Amniotic epithelial cell (primary cell): ENCODE data around the gene TSPAN14.

Experiments
- DNase-seq: peaks from one replicate; pipeline ENCODE4 v3.0.0-alpha.2; 2010; ENCODE audit warnings: low read depth

Gene TSPAN14

DNA sequence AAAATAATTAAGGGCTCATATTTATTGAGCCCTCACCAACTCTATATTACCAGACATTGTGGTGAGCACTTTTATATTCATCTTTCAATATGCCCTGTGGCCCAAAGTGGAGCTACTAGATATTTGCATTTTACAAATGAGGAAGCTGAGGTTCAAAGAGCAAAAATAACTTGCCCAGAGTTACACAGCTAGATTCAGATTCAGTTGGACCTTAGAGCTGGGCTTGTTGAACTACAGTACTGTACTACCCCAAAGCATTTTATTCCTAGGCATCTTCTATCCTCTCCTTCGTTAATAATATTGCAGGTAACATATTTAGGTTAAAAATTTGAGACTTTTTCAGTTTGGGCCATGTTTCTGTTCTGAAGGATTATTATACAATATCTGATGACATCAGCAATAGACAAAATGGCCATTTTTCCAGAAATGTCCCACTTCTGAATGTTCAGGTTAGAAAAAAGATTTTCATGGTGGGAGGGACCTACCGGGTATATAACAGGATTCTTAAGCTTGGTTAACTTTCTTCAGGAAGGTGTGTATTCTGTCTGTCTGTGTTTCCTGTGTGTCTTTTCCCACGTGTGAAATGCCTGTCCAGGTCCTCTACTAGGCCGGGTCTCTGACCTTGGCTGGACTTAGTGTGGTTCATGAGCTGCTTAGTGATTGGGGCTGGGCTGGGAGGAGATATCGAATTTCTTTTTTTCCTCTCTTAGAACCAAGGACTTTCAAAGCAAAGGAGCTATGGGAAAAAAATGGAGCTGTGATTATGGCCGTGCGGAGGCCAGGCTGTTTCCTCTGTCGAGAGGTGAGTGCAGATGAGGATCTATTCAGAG lies 32.2 kb upstream of the TSPAN14 start:
- DNase-seq = no peak

DNA sequence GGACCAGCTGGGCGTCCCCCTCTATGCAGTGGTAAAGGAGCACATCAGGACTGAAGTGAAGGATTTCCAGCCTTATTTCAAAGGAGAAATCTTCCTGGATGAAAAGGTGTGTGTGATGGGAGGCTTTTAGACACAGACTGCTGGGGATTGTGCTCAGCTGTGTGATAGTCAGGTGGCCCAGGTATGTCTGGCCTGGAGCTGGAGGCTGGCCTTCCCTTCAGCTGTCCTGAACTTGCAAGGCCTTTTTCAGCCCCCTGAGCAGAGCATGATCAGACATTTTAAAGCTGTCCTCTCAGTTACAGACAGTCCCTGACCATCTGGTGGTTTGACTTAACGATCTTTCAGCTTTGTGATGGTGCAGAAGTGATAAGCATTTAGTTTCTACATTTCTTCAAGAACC lies 28.2 kb upstream of the TSPAN14 start:
- no peak for DNase-seq

DNA sequence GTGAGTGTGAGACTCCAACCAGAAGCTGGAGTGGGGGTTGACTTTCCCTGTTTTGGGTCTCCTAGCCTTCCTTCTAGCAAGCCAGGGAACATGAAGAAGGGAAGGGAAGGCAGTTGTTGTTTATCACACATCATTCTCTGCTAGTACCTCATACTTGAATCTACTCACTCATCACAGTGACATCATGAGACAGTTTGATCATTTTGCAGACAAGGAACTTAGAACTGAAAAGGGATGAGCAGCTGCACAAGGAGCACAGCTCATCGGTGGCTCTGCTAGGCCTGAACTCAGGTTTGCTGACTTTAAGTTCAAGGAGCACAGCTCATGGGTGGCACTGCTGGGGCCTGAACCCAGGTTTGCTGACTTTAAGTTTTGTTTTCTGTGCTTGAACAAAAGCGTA lies 26.6 kb upstream of the TSPAN14 start:
- no peak for DNase-seq

DNA sequence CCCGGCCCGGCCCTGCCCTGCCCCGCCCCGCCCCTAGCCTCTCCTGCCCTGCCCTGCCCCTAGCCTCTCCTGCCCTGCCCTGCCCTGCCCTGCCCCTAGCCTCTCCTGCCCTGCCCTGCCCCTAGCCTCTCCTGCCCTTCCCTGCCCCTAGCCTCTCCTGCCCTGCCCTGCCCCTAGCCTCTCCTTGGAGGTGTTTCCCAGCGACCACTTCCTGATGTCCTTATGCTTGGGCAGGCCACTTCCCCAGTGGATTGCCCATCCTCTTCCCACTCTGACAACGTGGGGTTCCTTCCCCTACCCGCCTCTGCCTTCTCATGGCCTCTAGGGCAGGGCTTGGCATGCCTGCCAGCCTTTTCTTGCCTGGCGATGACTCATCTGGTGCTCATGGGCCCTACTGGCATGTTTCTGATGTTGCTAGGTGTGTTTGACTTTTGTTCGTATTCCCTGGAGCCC lies 24.6 kb upstream of the TSPAN14 start:
- no peak for DNase-seq

DNA sequence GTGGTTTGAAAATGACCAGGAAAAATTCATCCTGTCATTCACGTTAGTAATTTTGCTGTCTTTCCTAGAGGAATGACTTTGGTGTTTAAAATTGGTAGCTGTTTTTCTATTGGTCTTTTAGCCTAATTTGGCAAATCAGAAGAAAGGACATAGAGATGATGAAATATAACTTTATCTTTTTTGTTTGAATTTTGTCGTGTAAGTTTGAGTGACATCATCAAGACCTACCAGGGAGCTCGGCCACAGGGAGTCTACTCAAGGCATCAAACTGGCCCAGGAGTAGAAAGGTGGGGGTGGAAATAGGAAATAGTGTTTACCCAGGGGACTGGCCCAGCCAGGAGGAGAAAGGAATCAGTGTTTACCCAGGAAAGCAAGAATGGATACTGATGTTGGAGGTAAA lies 21.0 kb upstream of the TSPAN14 start:
- no peak for DNase-seq

DNA sequence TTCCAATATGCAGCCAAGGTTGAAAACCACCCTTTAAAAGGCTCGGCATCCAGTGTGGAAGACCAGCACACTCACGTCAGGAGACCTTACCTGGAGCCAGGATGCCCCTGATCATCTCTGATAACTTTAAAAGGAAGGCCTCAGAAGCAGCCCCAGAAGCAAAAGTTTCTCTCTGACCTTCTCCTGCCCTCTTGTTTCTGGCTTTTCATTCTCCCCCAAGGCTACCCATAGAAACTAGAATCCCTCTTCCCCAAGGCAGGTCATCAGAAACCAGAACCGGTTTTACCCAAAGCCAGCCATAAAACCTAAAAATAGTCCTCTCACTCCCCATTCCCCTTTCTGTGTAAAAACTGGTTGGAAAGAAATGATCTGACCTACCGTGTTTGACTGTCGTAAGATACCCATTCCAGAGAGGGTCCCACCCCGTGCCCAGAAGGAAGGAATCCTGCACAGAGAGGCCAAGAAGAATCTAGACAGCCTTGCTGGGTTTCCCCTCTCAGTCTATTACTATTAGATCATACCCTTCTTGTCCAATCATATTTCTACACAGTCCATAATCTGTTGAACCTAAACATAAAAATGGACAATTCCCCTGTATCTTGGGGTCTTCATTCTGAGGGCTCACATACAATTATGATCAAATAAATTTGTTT lies 17.5 kb upstream of the TSPAN14 start:
- no peak for DNase-seq

DNA sequence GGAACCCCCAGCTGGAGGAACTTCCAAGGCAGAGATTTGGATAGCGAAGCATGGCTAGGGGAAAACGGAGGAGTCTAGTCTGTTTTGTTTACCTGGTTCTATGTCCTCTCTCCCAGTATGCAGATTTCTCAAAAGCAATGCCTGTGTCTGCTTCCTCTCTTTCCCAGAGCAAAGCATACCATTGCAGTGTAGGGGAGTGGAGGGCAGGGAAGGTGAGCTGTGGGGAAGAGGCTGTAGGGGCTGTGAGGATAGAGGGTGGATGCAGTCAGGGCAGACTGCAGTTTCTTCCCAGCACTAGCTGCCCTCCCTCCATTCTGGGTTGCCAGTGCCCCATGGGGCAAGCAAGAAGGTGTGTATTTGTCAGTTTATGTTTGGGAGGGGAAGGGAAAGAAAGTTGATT lies 16.9 kb upstream of the TSPAN14 start:
- DNase-seq = no peak

DNA sequence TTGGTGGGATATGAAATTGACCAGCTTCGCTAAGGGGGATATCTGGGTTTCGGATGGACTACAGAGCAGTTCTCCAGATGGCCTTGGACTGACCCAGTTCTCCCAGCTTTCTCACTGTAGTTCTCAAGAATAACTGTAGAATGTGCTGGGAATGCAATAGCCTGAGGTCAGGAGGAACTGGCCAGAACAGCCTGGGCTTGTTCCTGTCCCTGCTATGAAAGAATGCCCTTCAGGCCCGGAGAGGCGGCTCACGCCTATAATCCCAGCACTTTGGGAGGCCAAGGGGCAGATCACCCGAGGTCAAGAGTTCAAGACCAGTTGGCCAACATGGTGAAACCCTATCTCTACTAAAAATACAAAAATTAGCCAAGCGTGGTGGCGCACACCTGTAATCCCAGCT lies 12.3 kb upstream of the TSPAN14 start:
- no peak for DNase-seq

DNA sequence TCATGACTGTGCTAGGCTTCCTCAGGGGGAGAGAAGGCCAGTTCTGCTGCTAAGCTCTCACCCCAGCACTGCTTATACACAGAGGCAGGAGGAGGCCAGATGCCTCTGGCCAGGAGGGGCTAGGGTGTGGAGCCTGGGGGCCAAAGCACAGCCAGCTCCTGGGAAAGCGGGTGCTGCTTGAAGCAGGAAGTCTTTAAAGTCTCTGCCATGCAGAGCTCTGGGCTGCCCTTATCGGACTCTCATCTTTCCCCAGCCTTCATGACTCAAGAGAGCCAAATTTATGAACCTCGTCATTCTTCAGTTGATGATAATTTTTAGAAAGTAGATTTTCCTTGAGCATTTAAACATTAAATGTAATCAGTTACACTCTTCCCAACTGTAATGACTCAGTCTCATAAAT lies 11.2 kb upstream of the TSPAN14 start:
- DNase-seq = peak; percentile 59

DNA sequence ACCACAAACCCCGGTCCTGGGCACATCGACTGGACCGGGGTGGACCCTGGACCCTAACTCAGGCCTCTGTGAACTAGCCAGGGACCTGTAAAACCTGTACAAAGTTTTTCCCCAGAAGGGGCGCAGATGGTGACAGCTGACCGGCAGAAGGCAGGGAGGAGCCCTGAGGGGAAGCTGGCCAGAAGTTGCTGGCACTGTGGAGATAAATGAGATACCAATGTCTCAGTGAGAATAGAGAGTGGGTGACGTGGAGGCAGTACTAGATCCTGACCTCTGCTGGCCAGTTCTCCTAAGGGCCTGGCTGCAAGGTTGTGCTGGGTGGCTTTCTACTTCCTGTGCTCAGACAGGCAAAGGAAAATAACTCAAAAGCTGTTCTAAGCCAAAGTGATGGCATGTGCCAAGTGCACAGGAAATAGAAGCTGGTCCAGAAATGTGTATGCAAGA lies 10.6 kb upstream of the TSPAN14 start:
- DNase-seq = peak; percentile 22

DNA sequence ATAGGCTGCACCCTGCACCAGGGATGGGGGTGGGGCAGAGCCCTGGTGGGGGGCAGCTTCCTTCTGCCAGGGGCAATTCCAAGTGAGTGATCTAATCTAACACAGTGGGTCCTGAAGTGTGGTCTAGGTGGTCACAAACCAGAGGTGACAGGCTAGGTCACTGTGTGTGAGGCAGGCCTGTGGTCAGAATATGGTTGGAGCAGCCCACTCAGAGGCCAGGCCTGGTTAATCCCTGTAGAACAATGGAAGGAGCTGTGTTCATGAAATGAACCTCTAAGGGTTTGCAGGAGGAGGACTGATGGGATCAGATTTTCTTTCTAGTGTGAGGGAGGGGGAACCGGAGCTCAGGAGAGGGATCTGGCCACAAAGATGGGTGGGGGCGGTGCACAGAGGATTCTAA lies 10.0 kb upstream of the TSPAN14 start:
- no peak for DNase-seq

DNA sequence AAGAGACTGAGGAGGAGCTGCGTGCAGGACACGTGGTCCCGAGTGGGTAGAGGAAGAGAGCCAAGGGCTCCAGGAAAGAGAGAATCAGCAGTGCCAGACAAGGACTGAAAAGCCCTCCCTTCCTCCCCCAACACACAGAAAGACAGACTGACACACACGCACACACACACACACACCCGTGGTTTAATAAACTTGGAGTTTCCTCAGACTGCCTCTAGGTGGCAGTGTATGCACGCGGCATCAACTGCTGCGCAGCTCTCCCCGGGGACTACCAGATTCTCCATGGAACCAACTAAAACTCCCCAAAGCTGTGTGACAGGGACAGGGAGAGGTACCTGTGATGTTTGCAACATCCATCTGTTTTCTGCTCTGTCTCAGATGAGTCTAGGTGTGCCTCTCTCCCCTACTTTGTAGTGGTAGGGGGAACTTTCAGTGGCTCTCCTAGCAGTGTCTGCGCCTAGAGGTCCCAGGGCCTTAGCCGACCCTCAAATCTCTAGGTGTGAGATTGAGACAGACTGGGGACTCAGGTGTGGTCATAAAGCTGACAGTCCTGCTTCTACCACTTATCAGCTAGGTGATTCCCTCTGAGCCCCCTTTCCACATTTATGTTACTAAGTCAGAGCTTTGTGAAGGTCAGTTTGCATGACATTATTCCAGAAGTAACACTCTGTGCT lies 9.3 kb upstream of the TSPAN14 start:
- peak; percentile 73 for DNase-seq

DNA sequence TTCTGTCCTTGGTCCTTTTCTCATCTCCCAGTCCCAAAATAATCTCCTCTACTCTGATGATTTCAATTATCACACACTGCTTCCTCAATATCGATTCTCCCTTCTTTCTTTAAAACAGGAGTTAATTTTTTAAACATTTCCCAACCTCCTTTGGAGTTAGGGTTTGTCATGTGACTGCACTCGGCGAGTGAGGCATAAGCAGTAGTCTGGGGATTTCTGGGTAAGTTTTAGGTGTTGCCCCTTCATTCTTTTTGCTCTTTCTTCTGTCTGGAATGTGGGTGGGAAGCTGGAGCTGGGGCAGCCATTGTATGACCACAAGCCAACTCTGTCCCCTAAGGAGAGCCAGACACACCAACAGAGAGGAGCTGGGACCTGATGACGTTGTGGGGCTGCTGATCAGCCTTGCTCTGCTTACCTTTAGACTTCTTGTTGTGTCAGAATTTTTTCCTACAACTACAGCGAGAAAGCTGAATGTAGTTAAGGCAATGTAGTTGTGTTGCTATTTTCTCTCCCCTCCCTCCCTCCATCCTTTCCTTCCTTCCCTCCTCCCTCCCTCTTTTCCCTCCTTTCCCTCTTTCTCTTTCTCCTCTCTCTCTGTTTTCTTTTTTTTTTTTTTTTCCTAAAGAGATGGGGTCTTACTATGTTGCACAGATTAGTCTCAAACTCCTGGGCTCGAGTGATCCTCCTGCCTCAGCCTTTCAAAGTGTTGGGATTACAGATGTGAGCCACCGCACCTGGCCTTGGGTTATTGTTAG lies 6.5 kb upstream of the TSPAN14 start:
- DNase-seq = no peak

DNA sequence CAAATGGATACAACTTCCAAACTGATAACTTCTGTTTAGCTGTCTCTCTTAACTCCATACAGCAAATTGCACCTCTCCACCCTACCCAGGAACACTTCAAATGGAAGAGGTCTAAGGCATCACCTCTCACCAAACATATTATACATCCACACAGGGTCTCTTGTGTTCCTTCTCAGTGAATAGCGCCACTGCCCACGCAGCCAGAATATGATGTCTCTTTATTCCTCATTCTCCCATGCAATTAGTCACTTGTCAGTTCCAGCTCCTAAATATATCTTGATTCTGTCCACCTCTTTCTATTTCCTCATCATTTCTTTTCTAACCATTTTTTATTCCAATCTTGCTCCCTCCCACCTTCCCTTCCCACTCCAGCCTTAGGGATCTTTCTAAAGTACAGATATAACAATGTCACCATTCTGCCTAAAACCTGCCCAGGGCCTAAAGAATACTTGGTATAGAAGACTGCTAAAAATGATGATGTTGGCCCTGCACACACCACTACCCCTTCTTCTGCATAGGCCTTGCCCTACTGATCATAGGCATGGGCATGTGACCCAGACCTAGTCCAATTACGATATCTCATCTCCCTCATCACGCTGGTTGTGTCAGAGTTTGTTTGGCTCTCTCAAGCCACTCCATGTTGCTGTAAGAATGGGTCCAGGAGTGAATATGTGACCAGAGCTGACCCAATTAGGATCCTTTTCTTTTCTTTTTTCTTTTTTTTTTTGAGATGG lies 5.7 kb upstream of the TSPAN14 start:
- DNase-seq = no peak

DNA sequence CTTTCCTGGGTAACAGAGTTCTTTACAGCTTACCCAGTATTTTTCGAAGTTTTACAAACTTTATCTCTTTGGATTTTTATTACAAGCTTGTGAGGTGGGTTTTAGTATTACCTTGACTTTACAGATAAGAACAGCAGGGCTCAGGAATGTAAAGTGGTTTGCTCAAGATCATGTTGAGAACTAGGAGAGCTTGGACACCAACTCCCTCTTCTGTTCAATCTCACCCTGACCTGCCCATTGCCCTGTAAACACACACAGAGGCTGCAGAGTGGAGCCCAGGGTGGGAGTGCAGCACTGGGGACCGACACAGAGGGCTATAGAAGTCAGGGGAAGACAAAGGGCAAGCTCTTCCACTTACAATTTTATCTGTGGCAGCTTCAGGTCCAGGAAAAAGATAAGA lies 4.6 kb upstream of the TSPAN14 start:
- DNase-seq = no peak

DNA sequence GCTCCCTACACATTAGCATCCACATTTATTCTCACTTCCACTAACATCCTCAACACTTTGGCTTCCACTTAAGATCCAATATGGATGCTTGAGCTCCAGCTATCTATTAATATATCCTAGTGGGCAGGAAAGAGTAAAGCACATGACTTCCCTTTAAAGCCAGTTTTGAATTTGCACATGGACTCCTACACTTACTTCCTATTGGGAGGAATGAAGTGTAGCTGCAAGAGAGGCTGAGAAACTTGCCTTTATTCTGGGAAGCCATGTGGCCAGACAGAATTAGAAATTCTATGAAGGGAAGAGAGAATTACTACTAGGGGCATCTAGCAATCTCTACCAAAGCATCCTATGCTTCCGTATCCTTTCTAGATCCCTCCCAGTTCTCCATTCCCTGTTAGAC lies 3.0 kb upstream of the TSPAN14 start:
- DNase-seq = no peak

DNA sequence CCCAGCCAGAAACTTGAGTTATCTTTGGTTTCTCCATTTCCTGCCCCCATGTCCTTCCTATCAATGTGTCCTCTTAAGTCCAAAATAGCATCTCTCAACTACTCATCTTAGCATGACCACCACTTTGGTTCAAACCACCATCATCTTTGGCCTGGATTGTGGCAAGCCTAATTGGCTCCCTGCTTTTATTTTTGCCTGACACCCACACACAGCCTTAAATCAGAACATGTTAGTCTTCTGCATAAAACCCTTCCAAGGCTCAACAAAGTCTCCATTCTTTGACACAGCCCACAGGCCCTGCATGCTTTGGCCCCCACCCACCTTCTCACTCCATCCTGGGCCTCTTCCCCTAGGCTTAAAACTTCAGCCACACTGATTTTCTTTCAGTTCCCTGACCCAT lies 2.0 kb upstream of the TSPAN14 start:
- DNase-seq = no peak

DNA sequence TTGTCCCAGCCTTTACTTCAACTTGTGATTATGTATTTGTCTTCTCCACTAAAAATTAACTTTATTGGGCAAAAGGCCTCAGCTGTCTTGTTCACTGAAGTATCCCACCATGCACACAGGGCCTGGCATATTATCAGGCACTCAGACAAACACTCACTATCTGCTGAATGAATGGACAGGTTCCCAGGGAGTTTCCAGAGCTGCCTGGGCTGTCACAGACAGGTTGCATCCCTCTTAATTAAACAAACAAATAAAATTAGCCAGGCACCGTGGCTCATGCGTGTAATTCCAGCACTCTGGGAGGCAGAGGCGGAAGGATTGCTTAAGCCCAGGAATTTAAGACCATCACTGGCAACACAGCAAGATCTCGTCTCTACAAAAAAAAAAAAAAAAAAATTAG lies 1.5 kb upstream of the TSPAN14 start:
- no peak for DNase-seq

DNA sequence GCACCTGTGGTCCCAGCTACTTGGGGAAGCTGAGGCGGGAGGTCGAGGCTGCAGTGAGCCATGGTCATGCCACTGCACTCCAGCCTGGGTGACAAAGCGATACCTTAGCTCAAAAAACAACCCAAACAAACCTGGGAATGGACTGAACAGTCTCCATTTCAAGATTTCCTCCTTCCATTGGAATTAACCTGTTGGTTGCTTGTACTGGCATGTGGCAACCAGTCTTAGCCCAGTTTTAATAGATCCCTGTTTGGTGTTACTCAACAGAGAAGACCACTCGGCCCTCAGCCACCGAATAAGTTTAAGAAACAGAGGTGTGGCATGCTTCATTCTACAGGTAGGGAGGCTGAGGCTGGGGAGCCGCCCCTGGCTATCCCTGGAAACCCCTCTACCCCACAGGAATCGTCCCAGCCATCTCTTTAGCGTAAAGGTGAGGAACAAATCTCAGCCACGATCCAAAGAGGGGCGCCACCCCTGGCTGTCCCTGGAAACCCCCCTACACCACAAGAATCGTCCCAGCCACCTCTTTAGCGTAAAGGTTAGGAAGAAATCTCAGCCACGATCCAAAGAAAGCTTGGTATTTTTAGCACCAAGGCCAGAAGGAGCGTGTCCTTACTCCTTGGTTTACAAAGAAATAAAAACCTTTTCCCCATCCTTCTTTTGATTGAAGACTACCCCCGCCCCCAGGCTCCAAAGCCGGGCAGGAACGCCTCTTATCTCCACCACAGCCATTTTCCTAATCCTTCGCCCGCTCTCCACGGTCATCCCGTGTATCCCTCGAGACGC lies 861 bp upstream of the TSPAN14 start:
- DNase-seq = no peak

DNA sequence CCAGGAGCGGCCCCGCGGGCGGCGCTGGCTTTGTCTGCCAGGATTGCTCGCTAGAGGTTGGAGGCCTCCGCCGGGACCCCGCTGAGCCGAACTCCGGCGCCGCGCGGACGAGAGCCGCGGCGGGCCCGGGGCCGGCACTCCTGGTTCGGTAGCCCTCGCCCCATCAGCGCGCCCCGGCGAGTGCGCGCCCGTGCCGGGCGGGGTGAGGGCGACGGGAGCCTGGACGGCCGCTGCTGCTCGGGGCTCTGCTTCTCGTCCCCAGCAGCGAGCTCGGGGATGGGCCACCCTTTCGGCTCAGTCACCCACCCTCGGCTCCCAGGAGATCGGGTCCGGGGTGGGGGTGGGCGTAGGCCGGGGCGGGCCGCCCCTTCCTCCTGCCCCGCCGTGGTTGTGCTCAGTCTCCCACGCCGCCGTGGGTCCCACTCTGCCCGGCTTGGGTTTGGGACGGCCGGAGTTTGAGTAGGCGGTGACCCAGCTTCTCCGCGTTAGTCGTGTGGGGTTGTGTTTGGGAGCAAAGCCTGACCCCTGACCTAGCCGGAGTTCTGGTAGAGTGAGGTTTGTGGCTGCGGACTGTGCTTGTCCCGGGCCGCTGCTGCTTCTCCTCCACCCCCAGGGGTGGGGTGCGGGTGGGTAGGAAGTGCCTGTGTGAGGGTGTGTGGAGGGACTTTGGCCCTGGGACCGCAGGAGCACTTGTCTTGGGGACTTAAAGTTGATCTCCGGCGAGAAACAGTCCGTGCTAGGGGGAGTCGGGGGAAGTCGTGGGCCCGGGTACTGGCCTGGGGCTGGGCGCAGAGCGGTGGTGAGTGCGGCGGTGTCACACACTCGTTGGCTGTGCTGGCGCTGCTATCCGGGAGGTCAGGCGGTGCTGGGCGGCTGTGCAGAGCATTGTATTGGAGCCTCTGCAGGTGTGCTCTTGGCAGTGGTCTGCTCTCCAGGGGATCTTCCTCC lies 677 bp downstream of the TSPAN14 start:
- DNase-seq = no peak
